ENCODE results near the gene GNB1L.

GNB1L gene

GRCh38 chr22:19745155-19746101 lies 109.2 kb downstream of the GNB1L start:
- FAIRE-seq, result no peak

DNA sequence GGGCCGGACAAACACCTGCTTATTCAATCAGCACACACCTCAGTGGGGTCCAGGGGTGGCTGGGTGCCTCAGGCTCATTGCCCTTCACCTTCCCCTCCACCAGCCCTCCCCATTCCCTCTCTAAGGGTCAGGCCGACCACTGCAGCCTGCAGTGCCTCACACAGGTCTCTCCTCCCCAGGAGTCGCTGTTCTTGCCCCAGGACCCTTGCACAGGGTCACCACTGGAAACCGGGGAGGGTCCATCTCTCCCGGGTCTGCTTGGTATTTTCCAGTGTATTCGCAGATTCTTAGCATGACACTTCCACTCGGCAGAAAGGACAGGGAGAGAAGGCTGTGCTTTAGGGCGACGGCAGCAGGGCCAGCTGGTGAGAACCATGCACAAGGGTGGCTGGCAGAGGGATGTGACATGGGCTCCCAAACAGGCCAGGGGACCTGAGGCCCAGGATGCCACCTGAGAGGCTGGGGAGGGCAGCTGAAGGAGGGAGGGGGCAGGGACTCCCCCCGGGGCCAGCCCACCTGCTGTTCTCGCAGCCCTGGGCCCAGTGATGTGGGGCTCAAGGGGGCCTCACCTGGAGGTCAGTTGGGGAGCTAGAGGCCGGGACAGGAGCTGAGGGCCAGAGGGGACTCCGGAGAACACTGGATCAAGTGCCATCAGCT lies 110.2 kb downstream of the GNB1L start:
- FAIRE-seq, result no peak

- no peak for FAIRE-seq
Observed at GRCh38 chr22:19743651-19744050, 111.0 kb downstream of the GNB1L start.

DNA sequence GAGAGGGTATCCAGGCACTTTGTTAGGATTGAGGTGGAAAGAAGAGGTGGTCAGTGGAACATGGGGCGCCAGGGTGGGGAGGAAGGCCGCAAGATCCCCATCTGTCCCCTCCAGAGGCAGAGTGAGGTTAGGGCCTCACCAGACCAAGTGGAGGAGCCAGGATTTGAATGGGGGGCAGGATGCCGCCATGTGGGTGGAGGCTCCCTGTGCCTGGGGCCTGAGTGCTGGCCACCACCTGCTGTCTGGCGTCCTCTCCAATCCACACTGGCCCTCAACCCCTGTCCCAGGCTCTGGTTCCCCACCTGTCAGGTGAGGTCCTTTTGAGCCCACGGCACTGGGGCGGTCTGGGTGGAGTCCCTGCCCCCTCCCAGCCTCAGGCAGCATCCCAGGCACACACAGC lies 111.6 kb downstream of the GNB1L start:
- no peak for FAIRE-seq

DNA sequence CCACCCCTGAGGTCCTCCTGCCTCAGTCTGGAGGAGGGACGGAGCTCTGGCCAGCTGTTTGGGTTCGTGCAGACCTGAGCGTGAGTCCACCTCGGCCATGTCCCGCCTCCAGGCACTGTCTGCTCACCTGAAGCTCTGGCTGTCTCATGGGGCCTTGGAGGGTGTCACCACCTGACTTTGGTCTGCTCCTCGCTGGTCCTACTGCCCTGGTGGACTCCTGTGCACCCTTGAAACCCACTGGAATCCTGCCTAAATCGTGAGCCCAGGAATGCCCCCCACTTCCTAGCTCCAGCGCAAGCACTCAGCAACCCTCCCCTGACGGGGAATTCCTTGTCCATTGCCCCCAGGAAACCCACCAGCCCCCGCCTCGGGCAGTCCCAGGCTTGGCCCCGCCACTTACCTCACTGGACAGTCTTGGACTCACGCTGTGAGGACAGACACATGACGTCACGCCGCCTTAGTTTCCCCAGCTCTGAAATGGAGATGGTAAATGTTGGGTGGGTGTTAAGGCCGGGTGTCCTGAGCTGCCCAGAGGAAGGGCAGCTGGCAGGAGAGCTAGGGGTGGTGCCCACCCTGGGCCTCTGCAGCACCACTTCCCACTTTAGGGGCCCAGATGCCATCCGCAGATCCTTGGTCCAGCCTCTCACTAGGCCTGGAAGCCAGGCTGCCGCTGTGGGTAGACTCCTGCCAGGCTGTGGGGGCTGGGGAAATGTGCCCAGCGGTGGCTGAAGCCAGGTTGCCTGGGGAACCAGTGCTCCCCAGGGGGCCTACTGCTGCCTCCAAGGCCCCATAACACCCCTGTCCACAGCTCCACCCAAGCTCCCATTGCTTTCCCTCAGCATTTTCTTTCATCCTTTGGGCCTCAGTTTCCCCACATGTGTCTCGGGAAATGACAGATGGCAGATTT lies 112.3 kb downstream of the GNB1L start:
- no peak for FAIRE-seq

GRCh38 chr22:19741053-19741452 lies 113.6 kb downstream of the GNB1L start:
- no peak for FAIRE-seq

- no peak for FAIRE-seq
Observed at GRCh38 chr22:19740586-19740985, 114.1 kb downstream of the GNB1L start.

DNA sequence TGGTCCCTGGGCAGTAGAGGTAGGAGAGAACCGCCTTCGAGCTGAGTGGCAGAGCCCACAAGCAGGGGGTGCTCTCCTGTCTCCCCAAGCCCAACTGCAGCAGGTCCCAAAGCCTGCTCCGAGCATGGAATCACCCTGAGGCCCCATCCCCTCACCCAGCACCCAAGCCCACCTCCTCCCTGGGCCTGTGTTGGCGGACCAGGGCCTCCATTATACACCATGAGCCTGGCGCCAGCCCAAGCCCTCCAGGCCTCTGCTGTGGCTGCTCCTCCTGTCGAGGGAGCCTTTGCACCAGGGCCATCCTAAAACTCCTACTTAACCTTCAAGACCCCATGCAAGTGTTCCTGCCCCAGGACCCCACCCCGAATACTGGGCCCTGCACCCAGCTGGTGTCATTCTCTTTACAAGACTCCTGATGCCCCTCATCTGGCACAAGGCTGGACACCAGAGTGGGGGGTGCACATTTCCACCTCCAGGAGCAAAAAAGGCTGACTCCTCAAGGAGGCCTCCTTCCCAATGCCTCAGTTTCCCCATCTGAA lies 114.7 kb downstream of the GNB1L start:
- no peak for FAIRE-seq

- no peak for FAIRE-seq
Observed at GRCh38 chr22:19739448-19739895, 115.2 kb downstream of the GNB1L start.

- FAIRE-seq, result no peak
Observed at GRCh38 chr22:19738664-19739447, 115.8 kb downstream of the GNB1L start.

DNA sequence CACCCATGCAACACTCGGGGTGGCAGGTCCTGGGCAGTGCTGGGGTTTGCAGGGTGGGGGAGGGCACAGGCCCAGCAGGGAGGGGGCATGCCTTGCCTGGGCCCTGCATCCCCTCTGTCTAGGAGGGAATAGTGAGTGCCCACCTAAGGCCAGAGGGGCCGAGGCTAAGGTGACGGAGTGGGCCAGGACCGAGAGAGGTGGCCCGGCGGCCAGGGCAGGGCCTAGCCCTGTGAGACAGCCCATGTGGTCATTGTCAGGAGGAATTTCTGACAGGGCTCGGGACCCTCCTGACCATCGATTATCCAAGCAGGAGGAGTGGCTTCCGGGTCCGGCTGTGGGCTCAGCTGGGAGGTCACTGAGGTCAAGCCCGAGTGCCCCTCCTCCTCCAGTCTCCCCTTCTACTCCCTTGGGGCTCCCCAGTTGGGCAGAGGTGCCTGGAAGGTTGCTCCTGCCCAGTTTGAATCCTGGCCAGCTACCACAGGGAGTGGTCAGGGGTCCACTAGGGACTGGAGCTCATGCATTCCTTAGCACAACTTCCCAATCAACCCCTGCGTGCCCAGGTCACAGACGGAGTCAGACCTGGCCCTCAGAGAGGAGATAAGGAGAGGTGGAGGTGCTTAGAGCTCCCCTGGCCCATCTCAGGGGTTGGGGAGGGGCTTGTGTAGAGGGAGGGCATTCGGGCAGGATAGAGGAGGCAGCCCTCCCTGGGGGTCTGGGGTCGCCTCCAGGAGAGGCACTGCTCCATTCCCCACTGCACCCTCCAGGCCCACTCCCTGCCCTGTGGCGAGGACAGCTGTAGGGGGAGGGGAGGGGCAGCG lies 116.6 kb downstream of the GNB1L start:
- FAIRE-seq, result no peak

- FAIRE-seq, result no peak
Observed at GRCh38 chr22:19735665-19736510, 118.8 kb downstream of the GNB1L start.

DNA sequence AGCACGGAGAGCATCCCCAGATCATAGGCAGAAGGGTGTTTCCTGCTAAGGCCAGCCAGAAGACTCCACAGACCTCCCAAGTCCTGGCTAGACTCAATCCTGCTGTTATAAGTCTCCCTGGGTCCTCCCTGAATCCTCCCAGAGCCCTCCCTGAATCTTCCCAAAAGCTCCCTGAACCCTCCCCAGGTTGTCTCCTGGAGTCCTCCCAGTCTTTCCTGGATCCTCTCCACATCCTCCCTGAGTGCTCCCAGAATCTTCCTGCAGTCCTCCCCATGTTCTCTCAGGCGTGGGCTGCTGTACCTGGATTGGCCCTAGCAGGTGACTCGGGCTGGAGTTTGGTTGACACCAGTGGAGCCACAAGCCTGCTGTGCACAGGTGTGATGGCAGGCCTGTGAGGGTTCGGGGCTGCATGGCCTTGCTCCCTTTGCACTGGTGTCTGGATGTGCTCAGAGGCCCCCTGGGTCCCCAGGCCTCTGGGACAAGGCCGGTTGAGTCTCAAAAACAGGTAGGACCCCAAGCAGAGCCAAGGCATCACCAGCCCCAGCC lies 119.8 kb downstream of the GNB1L start:
- no peak for FAIRE-seq

DNA sequence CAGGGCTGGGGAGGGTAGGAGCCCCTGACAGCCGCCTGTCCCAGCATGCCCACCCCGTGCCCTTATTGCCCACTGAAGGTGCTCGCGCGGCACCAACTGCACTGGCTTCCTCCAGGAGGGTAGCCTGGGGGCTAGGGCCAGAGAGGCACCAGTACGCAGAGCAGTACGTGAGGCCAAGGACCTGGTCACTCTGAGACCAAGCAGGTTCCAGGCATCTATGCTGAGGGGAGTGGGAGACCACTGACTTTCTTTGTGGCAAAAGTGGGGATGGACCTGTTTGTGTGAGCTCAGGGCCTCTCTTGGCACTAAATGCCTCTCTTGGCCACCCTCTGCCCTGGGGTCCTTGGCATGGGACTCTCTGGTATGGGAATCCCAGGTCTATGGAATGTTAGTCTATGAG lies 120.5 kb downstream of the GNB1L start:
- no peak for FAIRE-seq

DNA sequence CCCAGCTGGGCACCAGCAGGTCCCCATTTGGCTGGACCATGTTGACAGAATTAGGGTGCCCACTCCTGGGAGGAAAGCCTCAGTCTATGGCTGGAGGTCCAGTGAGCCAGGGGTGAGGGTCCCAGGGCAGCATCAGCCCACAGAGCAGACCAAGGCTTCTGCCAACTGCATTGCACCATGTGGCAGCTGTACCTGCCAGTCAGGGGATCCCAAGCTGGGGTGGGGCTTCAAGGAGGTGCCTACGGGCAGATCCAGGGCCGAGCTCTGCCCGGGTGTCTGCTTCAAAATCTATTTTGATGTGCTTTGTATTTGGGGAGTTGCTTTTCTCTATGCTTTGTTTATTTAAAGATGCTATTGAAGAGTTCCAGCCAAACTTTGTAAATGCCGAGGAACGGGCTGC lies 120.9 kb downstream of the GNB1L start:
- FAIRE-seq, result no peak
